ENCODE results near the gene IL27RA.
A peak's percentile ranks its signal among the peaks of the same experiment; 100 is the strongest.

IL27RA gene

DNA sequence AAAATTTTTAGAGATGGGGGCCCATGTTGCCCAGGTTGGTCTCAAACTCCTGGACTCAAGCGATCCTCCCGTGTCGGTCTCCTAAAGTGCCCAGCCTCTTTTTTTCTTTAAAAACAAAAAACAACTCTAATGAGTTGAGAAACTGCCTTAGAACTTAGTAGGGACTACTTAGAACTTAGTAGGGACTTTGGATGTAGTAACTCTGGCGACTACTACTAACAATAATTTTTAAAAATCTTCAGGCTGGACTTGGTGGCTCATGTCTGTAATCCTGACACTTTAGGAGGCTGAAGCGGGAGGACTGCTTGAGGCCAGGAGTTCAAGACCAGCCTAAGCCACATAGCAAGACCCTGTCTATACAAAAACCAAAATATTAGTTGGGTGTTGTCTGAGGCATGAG lies 54.5 kb downstream of the IL27RA start:
- Histone ChIP-seq H3K9me3 (ENCODE audit: control insufficient read depth, insufficient read depth, low read depth, low read length) (no peaks in the 10 kb centered on the region), H3K27ac (ENCODE audit: extremely low read depth, low read depth, low read length) (no peak overlapping the region), H3K36me3 (ENCODE audit: control insufficient read depth in 2 of 2, insufficient read depth in 1 of 2, low read length in 2 of 2) (peaks cover 4 to 14% of the 10 kb centered on the region in 2 experiments; a peak in 2 of 3 replicates), H3K4me3 (ENCODE audit: low read depth, low read length) (no peak overlapping the region), H3K4me1 (ENCODE audit: control insufficient read depth, insufficient read depth, low read length) (no peaks in the 10 kb centered on the region)
- CTCF ChIA-PET = no interaction called here
- POLR2A ChIA-PET = interaction anchor here (0.6 kb wide), 1 partner anchor 385 kb away, joined by 3 read pairs; no protein-coding TSS in a partner anchor
- no peak for TF ChIP-seq ZNF280D (tag by site-specific recombination; IDR thresholded peaks at IDR 0.05)
- TF ChIP-seq ZNF548 (tag by site-specific recombination; IDR thresholded peaks at IDR 0.05) = no peak
- TF ChIP-seq, protein P1, sequence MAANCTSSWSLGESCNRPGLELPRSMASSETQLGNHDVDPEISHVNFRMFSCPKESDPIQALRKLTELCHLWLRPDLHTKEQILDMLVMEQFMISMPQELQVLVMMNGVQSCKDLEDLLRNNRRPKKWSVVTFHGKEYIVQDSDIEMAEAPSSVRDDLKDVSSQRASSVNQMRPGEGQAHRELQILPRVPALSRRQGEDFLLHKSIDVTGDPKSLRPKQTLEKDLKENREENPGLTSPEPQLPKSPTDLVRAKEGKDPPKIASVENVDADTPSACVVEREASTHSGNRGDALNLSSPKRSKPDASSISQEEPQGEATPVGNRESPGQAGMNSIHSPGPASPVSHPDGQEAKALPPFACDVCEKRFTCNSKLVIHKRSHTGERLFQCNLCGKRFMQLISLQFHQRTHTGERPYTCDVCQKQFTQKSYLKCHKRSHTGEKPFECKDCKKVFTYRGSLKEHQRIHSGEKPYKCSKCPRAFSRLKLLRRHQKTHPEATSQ (tag by site-specific recombination; IDR thresholded peaks at IDR 0.05) = no peak
- no peak for TF ChIP-seq SETDB1 (IDR thresholded peaks at IDR 0.05; ENCODE audit: insufficient read length, low read length)
- TF ChIP-seq SCRT1 (tag by site-specific recombination; IDR thresholded peaks at IDR 0.05; ENCODE audit: borderline replicate concordance) = no peak

DNA sequence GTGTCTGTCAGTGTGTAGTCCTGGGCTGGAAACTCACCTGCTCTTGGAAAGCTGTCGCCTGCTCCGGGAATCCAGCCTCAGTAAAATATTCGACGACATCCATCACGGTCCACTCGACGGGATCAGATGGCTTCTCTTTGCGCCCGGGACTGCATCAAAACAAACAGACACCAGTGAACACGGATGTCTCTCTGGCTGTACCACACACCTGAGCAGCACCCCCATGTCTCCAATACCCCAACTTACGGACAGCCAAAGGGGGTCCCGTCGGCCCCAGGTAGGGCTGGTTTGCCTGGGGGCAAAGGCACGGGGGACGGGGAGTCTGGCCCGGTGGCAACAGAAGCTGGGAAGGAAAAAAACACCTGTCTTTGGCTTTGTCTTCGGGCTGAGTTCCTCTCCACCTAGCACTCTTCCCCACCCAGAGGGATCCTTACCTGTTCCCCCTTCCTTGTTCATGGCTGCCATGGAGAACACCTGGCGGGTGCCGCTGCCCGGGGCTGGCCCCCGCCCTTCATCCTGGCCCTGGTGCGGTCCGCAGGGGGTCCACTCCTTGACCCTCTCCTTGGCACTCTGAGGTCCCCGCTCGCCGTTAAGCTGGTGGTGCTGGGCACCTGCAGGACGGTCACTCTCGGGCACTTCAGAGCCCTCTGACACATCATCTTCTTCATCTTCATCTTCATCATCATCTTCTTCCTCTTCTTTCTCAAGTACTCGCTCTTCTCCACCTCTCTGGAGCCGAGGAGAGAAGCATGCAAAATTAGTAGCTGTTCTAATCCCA lies 57.3 kb downstream of the IL27RA start:
- Histone ChIP-seq H3K4me1 (ENCODE audit: control insufficient read depth, insufficient read depth, low read length) (no peaks in the 10 kb centered on the region), H3K36me3 (ENCODE audit: control insufficient read depth in 2 of 2, insufficient read depth in 1 of 2, low read length in 2 of 2) (peaks cover 4 to 14% of the 10 kb centered on the region in 2 experiments; a peak in 2 of 3 replicates), H3K9me3 (ENCODE audit: control insufficient read depth, insufficient read depth, low read depth, low read length) (no peaks in the 10 kb centered on the region), H3K4me3 (ENCODE audit: low read depth, low read length) (no peak overlapping the region), H3K27ac (ENCODE audit: extremely low read depth, low read depth, low read length) (no peak overlapping the region; the same call in 1 of the 2 replicates)
- ChIA-PET POLR2A (interaction anchor here (1.0 kb wide), 1 partner anchor 47 kb away, joined by 3 read pairs; the partner anchor contains the start of gene ASF1B), CTCF (interaction anchor here (0.6 to 1.3 kb wide), 5 partner anchors 13 to 817 kb away, joined by 3 to 6 read pairs (median 3); no protein-coding TSS in a partner anchor)
- TF ChIP-seq, protein P2, sequence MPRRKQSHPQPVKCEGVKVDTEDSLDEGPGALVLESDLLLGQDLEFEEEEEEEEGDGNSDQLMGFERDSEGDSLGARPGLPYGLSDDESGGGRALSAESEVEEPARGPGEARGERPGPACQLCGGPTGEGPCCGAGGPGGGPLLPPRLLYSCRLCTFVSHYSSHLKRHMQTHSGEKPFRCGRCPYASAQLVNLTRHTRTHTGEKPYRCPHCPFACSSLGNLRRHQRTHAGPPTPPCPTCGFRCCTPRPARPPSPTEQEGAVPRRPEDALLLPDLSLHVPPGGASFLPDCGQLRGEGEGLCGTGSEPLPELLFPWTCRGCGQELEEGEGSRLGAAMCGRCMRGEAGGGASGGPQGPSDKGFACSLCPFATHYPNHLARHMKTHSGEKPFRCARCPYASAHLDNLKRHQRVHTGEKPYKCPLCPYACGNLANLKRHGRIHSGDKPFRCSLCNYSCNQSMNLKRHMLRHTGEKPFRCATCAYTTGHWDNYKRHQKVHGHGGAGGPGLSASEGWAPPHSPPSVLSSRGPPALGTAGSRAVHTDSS (tag by site-specific recombination; IDR thresholded peaks at IDR 0.05) = peak; percentile 99
- TF ChIP-seq ZNF211 (tag by site-specific recombination; IDR thresholded peaks at IDR 0.05; ENCODE audit: low read depth) = no peak
- TF ChIP-seq ZNF2 (tag by site-specific recombination; IDR thresholded peaks at IDR 0.05) = peak; percentile 99
- TF ChIP-seq MEIS1 (CRISPR knock-in tag; IDR thresholded peaks at IDR 0.05; ENCODE audit: borderline replicate concordance) = no peak
- no peak for TF ChIP-seq ZBTB1 (tag by site-specific recombination; IDR thresholded peaks at IDR 0.05)

- Histone ChIP-seq H3K4me3 (ENCODE audit: low read depth, low read length) (peak overlapping the region; percentile 48), H3K9me3 (ENCODE audit: control insufficient read depth, insufficient read depth, low read depth, low read length) (no peaks in the 10 kb centered on the region), H3K27ac (ENCODE audit: extremely low read depth, low read depth, low read length) (peak overlapping the region; percentile 32; the same call in 1 of the 2 replicates), H3K36me3 (ENCODE audit: control insufficient read depth in 2 of 2, insufficient read depth in 1 of 2, low read length in 2 of 2) (peaks cover 4 to 14% of the 10 kb centered on the region in 2 experiments; a peak in 2 of 3 replicates), H3K4me1 (ENCODE audit: control insufficient read depth, insufficient read depth, low read length) (no peaks in the 10 kb centered on the region)
- TF ChIP-seq ZFP37 (tag by site-specific recombination; IDR thresholded peaks at IDR 0.05) (no peak), ZBTB8A (tag by site-specific recombination; IDR thresholded peaks at IDR 0.05) (0 out of 2 replicates have a peak, but pooled peaks have one; percentile 12)
- POLR2A ChIA-PET = interaction anchor here (1.0 kb wide), 1 partner anchor 47 kb away, joined by 3 read pairs; the partner anchor contains the start of gene ASF1B
- CTCF ChIA-PET = interaction anchor here (0.6 to 1.3 kb wide), 4 partner anchors 14 to 818 kb away, joined by 3 to 6 read pairs (median 3); no protein-coding TSS in a partner anchor
Observed at GRCh38 chr19:14089412-14089661, 57.8 kb downstream of the IL27RA start.

Measured in HEK293 (cell line).